ENCODE measurements around the gene AGFG2. TPM values are rescaled to one million over a fixed set of nuclear protein-coding genes. Genes with fewer than 3 reads are reported as not detected.

AGFG2 gene
- total and polyA plus RNA-seq, 8 donors, result 7.9 to 154 (median 12.8) TPM

GRCh38 chr7:100567031-100567730, 28.2 kb downstream of the AGFG2 start:
- no peak overlapping the region for H3K27ac ChIP-seq
- H3K4me1 ChIP-seq, result peaks cover 17 to 49% (median 44%) of the 10 kb centered on the region in 4 donors
- no peaks in the 10 kb centered on the region for H3K9me3 ChIP-seq

GRCh38 chr7:100567751-100568175, 28.8 kb downstream of the AGFG2 start:
- no peak overlapping the region for H3K4me3 ChIP-seq
- whole genome bisulfite sequencing, 5 donors, result 44 to 60% (median 57%) methylated on average over 2 to 3 of the region's 3 CpGs; no CpG with 5 or more reads in 1 of the 5 donors
- DNase-seq, result peak in 1 of 2 donors; percentile 35
- peaks cover 0 to 20% (median 8%) of the 10 kb centered on the region in 3 donors for H3K27me3 ChIP-seq
- no peaks in the 10 kb centered on the region for H3K9me3 ChIP-seq
- intact Hi-C loops (cut with DNase I; ENCODE audit: low total_unique reads), result no loop called here
- peaks cover 17 to 49% (median 44%) of the 10 kb centered on the region in 4 donors for H3K4me1 ChIP-seq
- TF ChIP-seq CTCF (IDR thresholded peaks at IDR 0.05) (no peak), POLR2A (IDR thresholded peaks at IDR 0.05) (no peak)
- peaks cover 6 to 38% (median 33%) of the 10 kb centered on the region in 4 donors for H3K36me3 ChIP-seq
- H3K27ac ChIP-seq, result no peak overlapping the region

More at GRCh38 chr7:100567031-100567730, 28.2 kb downstream of the AGFG2 start:
- peaks cover 7 to 41% (median 33%) of the 10 kb centered on the region in 4 donors for H3K36me3 ChIP-seq
- TF ChIP-seq EP300 (IDR thresholded peaks at IDR 0.05) (no peak), CTCF (IDR thresholded peaks at IDR 0.05) (no peak), POLR2AphosphoS5 (IDR thresholded peaks at IDR 0.05) (no peak), POLR2A (IDR thresholded peaks at IDR 0.05) (no peak)
- H3K27me3 ChIP-seq, result peaks cover 0 to 14% (median 8%) of the 10 kb centered on the region in 3 donors
- intact Hi-C loops (cut with DNase I; ENCODE audit: low total_unique reads), result no loop called here
- 73 to 83% (median 83%) methylated on average over 10 to 12 of the region's 12 CpGs for WGBS, 5 donors
- H3K4me3 ChIP-seq, result no peak overlapping the region
- no peak for DNase-seq

- Histone ChIP-seq H3K27me3 (peaks cover 0 to 21% (median 8%) of the 10 kb centered on the region in 3 donors), H3K9me3 (no peaks in the 10 kb centered on the region), H3K4me1 (peaks cover 17 to 49% (median 44%) of the 10 kb centered on the region in 4 donors), H3K27ac (peak overlapping the region in 1 of 5 donors; percentile 77), H3K4me3 (no peak overlapping the region), H3K36me3 (peaks cover under 1 to 38% (median 33%) of the 10 kb centered on the region in 4 donors)
- peak in 1 of 2 donors; percentile 37 for DNase-seq
- intact Hi-C loops (cut with DNase I; ENCODE audit: low total_unique reads), result no loop called here
- 58 to 80% (median 64%) methylated on average over 9 to 11 of the region's 11 CpGs for WGBS, 5 donors
- no peak for TF ChIP-seq POLR2A (IDR thresholded peaks at IDR 0.05)
These were observed 29.3 kb downstream of the AGFG2 start for GRCh38 chr7:100568176-100568895.

- intact Hi-C loops (cut with DNase I; ENCODE audit: low total_unique reads), result no loop called here
- Histone ChIP-seq H3K9me3 (no peaks in the 10 kb centered on the region), H3K4me1 (peaks cover 17 to 42% (median 38%) of the 10 kb centered on the region in 4 donors), H3K4me3 (peak overlapping the region; percentile 31 to 47 (median 38)), H3K36me3 (peaks cover 3 to 41% (median 37%) of the 10 kb centered on the region in 4 donors), H3K27ac (peak overlapping the region in 4 of 5 donors; percentile 22 to 77 (median 50)), H3K27me3 (peaks cover 0 to 21% (median 8%) of the 10 kb centered on the region in 3 donors)
- DNase-seq, result peak; percentile 66 to 84
- WGBS, 5 donors, result 20 to 63% (median 23%) methylated on average over 12 to 36 of the region's 36 CpGs
- TF ChIP-seq EP300 (IDR thresholded peaks at IDR 0.05) (no peak), CTCF (IDR thresholded peaks at IDR 0.05) (peak in 4 of 7 experiments; percentile 32 to 53 (median 39))
These were observed 30.2 kb downstream of the AGFG2 start for GRCh38 chr7:100568896-100569844.

Measured in stomach (tissue), 9 donors.